ENCODE results near the gene KAZALD1. TPM values are rescaled to one million over a fixed set of nuclear protein-coding genes. Genes with fewer than 3 reads are reported as not detected.

The KAZALD1 gene
- polyA plus RNA-seq, 2 of the 4 experiments (the other 2 are of a cell fraction): 4.3 to 4.5 TPM

- Histone ChIP-seq H3K4me2 (no peak overlapping the region), H3K9me3 (no peaks in the 10 kb centered on the region), H3K4me1 (peaks cover 39% of the 10 kb centered on the region), H3K4me3 (no peak overlapping the region), H3K27ac (no peak overlapping the region)
- no peak for TF ChIP-seq SREBF2 (IDR thresholded peaks at IDR 0.05)
- TF ChIP-seq EHMT2 (IDR thresholded peaks at IDR 0.05; ENCODE audit: low read depth): no peak
- no peak for TF ChIP-seq HOXB13 (CRISPR knock-in tag; IDR thresholded peaks at IDR 0.05; ENCODE audit: low read depth)
- TF ChIP-seq HES2 (IDR thresholded peaks at IDR 0.05): no peak
- no peak for TF ChIP-seq KDM5A (IDR thresholded peaks at IDR 0.05)
- no peak for TF ChIP-seq JUN (IDR thresholded peaks at IDR 0.05)
- TF ChIP-seq CEBPB (IDR thresholded peaks at IDR 0.05): no peak
- TF ChIP-seq MAX (IDR thresholded peaks at IDR 0.05): no peak
- ATAC-seq: no peak
- no peak for DNase-seq (ENCODE audit: low read depth in 1 of 2, low spot score in 1 of 2)
- 70% methylated on average over 4 of the region's 4 CpGs for WGBS (ENCODE audit: missing lambda C conversion rate)
- ChIA-PET CTCF (interaction anchor here (0.6 to 65.1 kb wide), 21 partner anchors 8 to 1068 kb away, joined by 3 to 2364 read pairs (median 7); partner anchors contain the start of genes KAZALD1, PDZD7, SFXN3 and TLX1), POLR2A (interaction anchor here (2.2 kb wide), 1 partner anchor 46 kb away, joined by 10 read pairs; no protein-coding TSS in a partner anchor)
- FAIRE-seq: no peak
Measured at GRCh38 chr10:101096378-101096777, 34.6 kb downstream of the KAZALD1 start.

GRCh38 chr10:101097881-101098280, 36.1 kb downstream of the KAZALD1 start:
- DNase-seq (ENCODE audit: low read depth in 1 of 2, low spot score in 1 of 2): no peak
- no peak overlapping the region for H3K4me2 ChIP-seq
- WGBS (ENCODE audit: missing lambda C conversion rate): 34% methylated on average over 4 of the region's 4 CpGs
- FAIRE-seq: no peak
- no peaks in the 10 kb centered on the region for H3K9me3 ChIP-seq
- POLR2A ChIA-PET: no interaction called here
- H3K4me1 ChIP-seq: peaks cover 24% of the 10 kb centered on the region
- no peak overlapping the region for H3K4me3 ChIP-seq
- no peak for TF ChIP-seq HMGXB4 (CRISPR knock-in tag; IDR thresholded peaks at IDR 0.05; ENCODE audit: borderline replicate concordance)
- no peak for TF ChIP-seq FOSB (CRISPR knock-in tag; IDR thresholded peaks at IDR 0.05)
- no peak for TF ChIP-seq RCOR1 (IDR thresholded peaks at IDR 0.05; ENCODE audit: low read depth, low read length)
- no peak for TF ChIP-seq HOXB5 (CRISPR knock-in tag; IDR thresholded peaks at IDR 0.05)
- TF ChIP-seq HDAC2 (IDR thresholded peaks at IDR 0.05): no peak
- TF ChIP-seq FOXS1 (CRISPR knock-in tag; IDR thresholded peaks at IDR 0.05): no peak
- no peak for TF ChIP-seq CTCF (IDR thresholded peaks at IDR 0.05)
- no peak for TF ChIP-seq POLR2A (IDR thresholded peaks at IDR 0.05; ENCODE audit: low read length)
- TF ChIP-seq REST (IDR thresholded peaks at IDR 0.05): no peak
- TF ChIP-seq PBX3 (IDR thresholded peaks at IDR 0.05): no peak
- TF ChIP-seq SMC3 (IDR thresholded peaks at IDR 0.05): no peak
- TF ChIP-seq HOXA7 (CRISPR knock-in tag; IDR thresholded peaks at IDR 0.05): no peak
- TF ChIP-seq CEBPB (IDR thresholded peaks at IDR 0.05): no peak
- no peak for TF ChIP-seq JUNB (IDR thresholded peaks at IDR 0.05)
- TF ChIP-seq CBX8 (IDR thresholded peaks at IDR 0.05): no peak
- no peak for TF ChIP-seq MAFK (IDR thresholded peaks at IDR 0.05; ENCODE audit: partially characterized antibody)
- ATAC-seq: no peak
- CTCF ChIA-PET: interaction anchor here (1.2 to 65.1 kb wide), 7 partner anchors 10 to 71 kb away, joined by 3 to 2364 read pairs (median 92); partner anchors contain the start of genes KAZALD1, PDZD7 and SFXN3
- H3K27ac ChIP-seq: no peak overlapping the region
